Measurements from ENCODE around the gene PER3.

The PER3 gene

GRCh38 chr1:7760245-7760644, 23.8 kb upstream of the PER3 start:
- Histone ChIP-seq H3K9ac (ENCODE audit: low read depth, low read length) (no peak overlapping the region), H3K27me3 (ENCODE audit: control insufficient read depth, insufficient read depth, low read length) (no peaks in the 10 kb centered on the region), H3K36me3 (ENCODE audit: control insufficient read depth, insufficient read depth, low read length) (no peaks in the 10 kb centered on the region), H3K4me3 (ENCODE audit: low read depth, low read length) (no peak overlapping the region), H3K9me3 (ENCODE audit: control insufficient read depth, insufficient read depth, low read length) (no peaks in the 10 kb centered on the region), H3K4me1 (ENCODE audit: control insufficient read depth, insufficient read depth, low read length) (no peaks in the 10 kb centered on the region)

DNA sequence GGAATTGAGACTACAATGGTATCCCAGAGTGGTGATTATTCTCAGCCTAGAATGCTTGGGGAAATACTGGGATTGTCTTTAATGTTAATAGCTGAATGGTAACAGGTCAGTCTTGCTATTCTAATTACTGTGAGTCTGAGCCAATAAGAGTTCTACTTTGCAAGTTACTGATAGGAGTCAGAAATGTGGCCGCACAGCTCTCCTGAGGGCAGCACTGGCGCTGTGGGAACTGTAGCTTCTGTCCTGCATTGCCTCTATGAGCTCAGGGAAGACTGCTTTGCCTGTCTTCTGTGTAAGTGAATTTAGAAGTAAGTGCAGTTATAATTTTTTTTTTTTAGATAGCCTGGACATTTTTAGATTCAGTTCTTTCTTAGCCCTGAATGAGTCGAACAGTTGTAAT, 23.0 kb upstream of the PER3 start:
- Histone ChIP-seq H3K9ac (ENCODE audit: low read depth, low read length) (no peak overlapping the region), H3K4me1 (ENCODE audit: control insufficient read depth, insufficient read depth, low read length) (no peaks in the 10 kb centered on the region), H3K27me3 (ENCODE audit: control insufficient read depth, insufficient read depth, low read length) (no peaks in the 10 kb centered on the region), H3K4me3 (ENCODE audit: low read depth, low read length) (no peak overlapping the region), H3K9me3 (ENCODE audit: control insufficient read depth, insufficient read depth, low read length) (no peaks in the 10 kb centered on the region), H3K36me3 (ENCODE audit: control insufficient read depth, insufficient read depth, low read length) (no peaks in the 10 kb centered on the region)

GRCh38 chr1:7767176-7767575, 16.9 kb upstream of the PER3 start:
- H3K4me3 ChIP-seq (ENCODE audit: low read depth, low read length) = no peak overlapping the region
- H3K36me3 ChIP-seq (ENCODE audit: control insufficient read depth, insufficient read depth, low read length) = no peaks in the 10 kb centered on the region
- no peak overlapping the region for H3K9ac ChIP-seq (ENCODE audit: low read depth, low read length)
- H3K9me3 ChIP-seq (ENCODE audit: control insufficient read depth, insufficient read depth, low read length) = no peaks in the 10 kb centered on the region
- peaks cover 3% of the 10 kb centered on the region for H3K4me1 ChIP-seq (ENCODE audit: control insufficient read depth, insufficient read depth, low read length)
- H3K27me3 ChIP-seq (ENCODE audit: control insufficient read depth, insufficient read depth, low read length) = no peaks in the 10 kb centered on the region

DNA sequence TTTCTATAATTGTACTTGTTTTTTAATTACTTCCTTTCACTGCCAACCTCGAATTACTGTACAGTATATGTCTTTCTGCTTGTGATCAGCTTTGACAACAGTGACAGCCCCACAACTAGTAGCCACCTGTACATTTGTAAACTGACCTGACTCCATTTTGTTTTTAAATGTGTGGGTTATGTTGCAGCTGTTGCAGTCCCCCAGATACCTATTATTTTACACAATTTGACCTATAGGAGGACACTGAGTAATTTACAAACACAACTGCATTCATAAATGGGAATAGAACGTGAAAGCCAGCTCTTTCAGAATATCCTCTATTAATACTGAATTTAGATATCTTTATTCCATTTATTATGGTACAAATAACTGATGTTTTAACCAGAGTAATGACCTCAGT, 15.5 kb upstream of the PER3 start:
- H3K27me3 ChIP-seq (ENCODE audit: control insufficient read depth, insufficient read depth, low read length) = no peaks in the 10 kb centered on the region
- H3K36me3 ChIP-seq (ENCODE audit: control insufficient read depth, insufficient read depth, low read length) = no peaks in the 10 kb centered on the region
- peaks cover 5% of the 10 kb centered on the region for H3K4me1 ChIP-seq (ENCODE audit: control insufficient read depth, insufficient read depth, low read length)
- H3K9ac ChIP-seq (ENCODE audit: low read depth, low read length) = no peak overlapping the region
- H3K9me3 ChIP-seq (ENCODE audit: control insufficient read depth, insufficient read depth, low read length) = no peaks in the 10 kb centered on the region
- H3K4me3 ChIP-seq (ENCODE audit: low read depth, low read length) = no peak overlapping the region

GRCh38 chr1:7769673-7770412, 14.2 kb upstream of the PER3 start:
- H3K9ac ChIP-seq (ENCODE audit: low read depth, low read length) = no peak overlapping the region
- H3K4me3 ChIP-seq (ENCODE audit: low read depth, low read length) = no peak overlapping the region
- H3K9me3 ChIP-seq (ENCODE audit: control insufficient read depth, insufficient read depth, low read length) = no peaks in the 10 kb centered on the region
- no peaks in the 10 kb centered on the region for H3K36me3 ChIP-seq (ENCODE audit: control insufficient read depth, insufficient read depth, low read length)
- H3K27me3 ChIP-seq (ENCODE audit: control insufficient read depth, insufficient read depth, low read length) = no peaks in the 10 kb centered on the region
- peaks cover 5% of the 10 kb centered on the region for H3K4me1 ChIP-seq (ENCODE audit: control insufficient read depth, insufficient read depth, low read length)

GRCh38 chr1:7770669-7770996, 13.5 kb upstream of the PER3 start:
- Histone ChIP-seq H3K9me3 (ENCODE audit: control insufficient read depth, insufficient read depth, low read length) (no peaks in the 10 kb centered on the region), H3K9ac (ENCODE audit: low read depth, low read length) (peak overlapping the region; percentile 55), H3K27me3 (ENCODE audit: control insufficient read depth, insufficient read depth, low read length) (no peaks in the 10 kb centered on the region), H3K4me1 (ENCODE audit: control insufficient read depth, insufficient read depth, low read length) (peaks cover 5% of the 10 kb centered on the region), H3K36me3 (ENCODE audit: control insufficient read depth, insufficient read depth, low read length) (no peaks in the 10 kb centered on the region), H3K4me3 (ENCODE audit: low read depth, low read length) (peak overlapping the region; percentile 58)

GRCh38 chr1:7770997-7771822, 12.9 kb upstream of the PER3 start, which contains the start of gene VAMP3:
Gene VAMP3, plus strand, starts transcription at chr1:7771296. Its CDS starts 88 bp downstream, at chr1:7771384.
- no peaks in the 10 kb centered on the region for H3K27me3 ChIP-seq (ENCODE audit: control insufficient read depth, insufficient read depth, low read length)
- peak within 1 kb of the TSS; percentile 89 for H3K4me3 ChIP-seq (ENCODE audit: low read depth, low read length)
- H3K9ac ChIP-seq (ENCODE audit: low read depth, low read length) = peak within 1 kb of the TSS; percentile 73

GRCh38 chr1:7771823-7772299, 12.2 kb upstream of the PER3 start:
- Histone ChIP-seq H3K4me3 (ENCODE audit: low read depth, low read length) (peak overlapping the region; percentile 89), H3K9ac (ENCODE audit: low read depth, low read length) (peak overlapping the region; percentile 73), H3K36me3 (ENCODE audit: control insufficient read depth, insufficient read depth, low read length) (no peaks in the 10 kb centered on the region), H3K9me3 (ENCODE audit: control insufficient read depth, insufficient read depth, low read length) (no peaks in the 10 kb centered on the region), H3K4me1 (ENCODE audit: control insufficient read depth, insufficient read depth, low read length) (peaks cover 5% of the 10 kb centered on the region), H3K27me3 (ENCODE audit: control insufficient read depth, insufficient read depth, low read length) (no peaks in the 10 kb centered on the region)

More at GRCh38 chr1:7770997-7771822, 12.9 kb upstream of the PER3 start, which contains the start of gene VAMP3:
- Histone ChIP-seq H3K4me1 (ENCODE audit: control insufficient read depth, insufficient read depth, low read length) (peaks cover 5% of the 10 kb centered on the region), H3K36me3 (ENCODE audit: control insufficient read depth, insufficient read depth, low read length) (no peaks in the 10 kb centered on the region), H3K9me3 (ENCODE audit: control insufficient read depth, insufficient read depth, low read length) (no peaks in the 10 kb centered on the region)

DNA sequence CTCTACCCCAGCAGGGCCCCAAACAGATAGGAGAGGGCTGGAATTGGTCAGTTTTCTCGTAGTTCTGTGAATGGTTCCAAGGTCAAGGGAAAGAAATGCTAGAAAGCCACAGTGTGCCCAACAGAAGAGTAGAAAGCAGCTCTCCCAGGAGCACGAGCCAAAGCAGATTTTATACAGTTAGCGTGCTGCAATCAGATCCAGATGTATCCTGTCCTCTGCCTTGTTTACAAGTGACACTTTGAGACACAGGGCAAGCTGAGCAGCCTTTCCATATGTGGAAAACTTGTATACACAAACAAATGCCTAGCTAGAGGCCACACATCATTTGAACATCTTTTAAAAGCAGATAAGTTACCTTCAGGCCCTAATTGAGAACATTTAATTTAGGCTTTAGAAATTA, 6.5 kb upstream of the PER3 start:
- Histone ChIP-seq H3K4me3 (ENCODE audit: low read depth, low read length) (no peak overlapping the region), H3K9me3 (ENCODE audit: control insufficient read depth, insufficient read depth, low read length) (no peaks in the 10 kb centered on the region), H3K4me1 (ENCODE audit: control insufficient read depth, insufficient read depth, low read length) (no peaks in the 10 kb centered on the region)

GRCh38 chr1:7778133-7778628, 5.9 kb upstream of the PER3 start:
- no peaks in the 10 kb centered on the region for H3K9me3 ChIP-seq (ENCODE audit: control insufficient read depth, insufficient read depth, low read length)
- H3K9ac ChIP-seq (ENCODE audit: low read depth, low read length) = no peak overlapping the region
- no peak overlapping the region for H3K4me3 ChIP-seq (ENCODE audit: low read depth, low read length)
- no peaks in the 10 kb centered on the region for H3K27me3 ChIP-seq (ENCODE audit: control insufficient read depth, insufficient read depth, low read length)
- peaks cover 6% of the 10 kb centered on the region for H3K36me3 ChIP-seq (ENCODE audit: control insufficient read depth, insufficient read depth, low read length)
- H3K4me1 ChIP-seq (ENCODE audit: control insufficient read depth, insufficient read depth, low read length) = no peaks in the 10 kb centered on the region

More for the DNA sequence above, 6.5 kb upstream of the PER3 start:
- H3K9ac ChIP-seq (ENCODE audit: low read depth, low read length) = no peak overlapping the region
- peaks cover 6% of the 10 kb centered on the region for H3K36me3 ChIP-seq (ENCODE audit: control insufficient read depth, insufficient read depth, low read length)
- H3K27me3 ChIP-seq (ENCODE audit: control insufficient read depth, insufficient read depth, low read length) = no peaks in the 10 kb centered on the region

- H3K4me3 ChIP-seq (ENCODE audit: low read depth, low read length) = no peak overlapping the region
- H3K9me3 ChIP-seq (ENCODE audit: control insufficient read depth, insufficient read depth, low read length) = no peaks in the 10 kb centered on the region
- peaks cover 6% of the 10 kb centered on the region for H3K36me3 ChIP-seq (ENCODE audit: control insufficient read depth, insufficient read depth, low read length)
- no peak overlapping the region for H3K9ac ChIP-seq (ENCODE audit: low read depth, low read length)
- no peaks in the 10 kb centered on the region for H3K4me1 ChIP-seq (ENCODE audit: control insufficient read depth, insufficient read depth, low read length)
- H3K27me3 ChIP-seq (ENCODE audit: control insufficient read depth, insufficient read depth, low read length) = peaks cover 12% of the 10 kb centered on the region
These were observed 3.1 kb upstream of the PER3 start for GRCh38 chr1:7780976-7781375.
